Neural cell (in vitro differentiated cells): ENCODE results near the gene NRG3.

Source experiments
- CTCF ChIP-seq: fragments of 450-650 bp; IDR thresholded peaks from 2 replicates; pipeline ENCODE4 v1.5.1; 2014; ENCODE audit warnings: antibody characterized with exemption, mild to moderate bottlenecking, moderate library complexity; ENCODE audit not compliant: poor library complexity, severe bottlenecking
- EP300 ChIP-seq: fragments of 450-650 bp; conservative IDR thresholded peaks from 2 replicates; pipeline ENCODE4 v1.6.1; 2014; ENCODE audit warnings: antibody characterized with exemption, mild to moderate bottlenecking, moderate library complexity; ENCODE audit not compliant: poor library complexity, severe bottlenecking
- EZH2 ChIP-seq: fragments of 200-600, 300-800 bp; shearing (Covaris generic), sonication (generic); IDR thresholded peaks from 2 replicates; pipeline ENCODE4 v1.6.1; 2014; ENCODE audit warnings: antibody characterized with exemption, low read length, borderline replicate concordance, mild to moderate bottlenecking; ENCODE audit not compliant: insufficient read depth, poor library complexity, severe bottlenecking
- MXI1 ChIP-seq: fragments of 450-650 bp; conservative IDR thresholded peaks from 2 replicates; pipeline ENCODE4 v1.6.1; 2014; ENCODE audit warnings: antibody characterized with exemption, mild to moderate bottlenecking; ENCODE audit not compliant: poor library complexity, severe bottlenecking
- POLR2AphosphoS5 ChIP-seq: IDR thresholded peaks from 2 replicates; pipeline ENCODE4 v1.6.1; 2012
- RAD21 ChIP-seq: fragments of 450-650 bp; conservative IDR thresholded peaks from 2 replicates; pipeline ENCODE4 v1.6.1; 2014; ENCODE audit warnings: antibody characterized with exemption, mild to moderate bottlenecking, moderate library complexity
- REST ChIP-seq: IDR thresholded peaks from 2 replicates; pipeline ENCODE4 v1.6.1; 2012; ENCODE audit warnings: borderline replicate concordance
- SMC3 ChIP-seq: fragments of 450-650 bp; conservative IDR thresholded peaks from 2 replicates; pipeline ENCODE4 v1.6.1; 2014; ENCODE audit warnings: antibody characterized with exemption, mild to moderate bottlenecking, moderate library complexity; ENCODE audit not compliant: poor library complexity
- TAF1 ChIP-seq: IDR thresholded peaks from 2 replicates; pipeline ENCODE4 v1.6.1; 2012; ENCODE audit warnings: low read depth

- TF ChIP-seq TAF1, result no peak
- no peak for TF ChIP-seq SMC3
- TF ChIP-seq MXI1, result no peak
- TF ChIP-seq CTCF, result no peak
- no peak for TF ChIP-seq REST
- no peak for TF ChIP-seq POLR2AphosphoS5
- no peak for TF ChIP-seq RAD21
- TF ChIP-seq EZH2, result no peak
- TF ChIP-seq EP300, result no peak
These were observed 69.6 kb downstream of the NRG3 start for GRCh38 chr10:81944609-81945008.
